NCI-H2029 (cell line): ENCODE data around the gene SIN3B.

Experiments
- DNase-seq: peaks from one replicate; lab custom pipeline; 2025; lab: John Stamatoyannopoulos, UW

SIN3B gene

GRCh38 chr19:16888629-16889365 is 59.6 kb downstream of the SIN3B start, which contains the start of gene F2RL3:
TSS of gene F2RL3 (plus strand) at chr19:16888999. CDS start at chr19:16889190, 191 bp downstream.
- peak; percentile 48 for DNase-seq

- DNase-seq: no peak
Measured at GRCh38 chr19:16889366-16889882, 60.2 kb downstream of the SIN3B start.

- no peak for DNase-seq
Measured at GRCh38 chr19:16889883-16890460, 60.8 kb downstream of the SIN3B start.

- no peak for DNase-seq
Measured at GRCh38 chr19:16890461-16891184, 61.4 kb downstream of the SIN3B start.

- DNase-seq: no peak
Measured at GRCh38 chr19:16891696-16892382, 62.6 kb downstream of the SIN3B start.

GRCh38 chr19:16892436-16892835 is 63.2 kb downstream of the SIN3B start:
- DNase-seq: no peak

- no peak for DNase-seq
Measured at GRCh38 chr19:16892868-16893685, 63.9 kb downstream of the SIN3B start.

- DNase-seq: no peak
Measured at GRCh38 chr19:16893686-16893989, 64.4 kb downstream of the SIN3B start.

GRCh38 chr19:16894080-16894479 is 64.9 kb downstream of the SIN3B start:
- DNase-seq: no peak

GRCh38 chr19:16895467-16896145 is 66.4 kb downstream of the SIN3B start:
- no peak for DNase-seq

GRCh38 chr19:16896146-16897028 is 67.2 kb downstream of the SIN3B start:
- DNase-seq: no peak

- DNase-seq: peak; percentile 48
Measured at GRCh38 chr19:16897029-16897855, 68.0 kb downstream of the SIN3B start.

GRCh38 chr19:16897856-16898161 is 68.6 kb downstream of the SIN3B start:
- no peak for DNase-seq

GRCh38 chr19:16898361-16899015 is 69.3 kb downstream of the SIN3B start:
- no peak for DNase-seq

GRCh38 chr19:16899566-16900075 is 70.4 kb downstream of the SIN3B start:
- peak; percentile 7 for DNase-seq

- no peak for DNase-seq
Measured at GRCh38 chr19:16901491-16902175, 72.4 kb downstream of the SIN3B start.

- DNase-seq: no peak
Measured at GRCh38 chr19:16902545-16902944, 73.3 kb downstream of the SIN3B start.

- DNase-seq: no peak
Measured at GRCh38 chr19:16903347-16903746, 74.1 kb downstream of the SIN3B start.
